KBM-7 (cell line): ENCODE measurements around the gene IFT22.
"Not testable (repeated sequence)": the region's sequence is repeated elsewhere in the genome, so short reads cannot be mapped to it uniquely, and the experiment has no call there.

Experiments
- DNase-seq: peaks from one replicate; pipeline ENCODE4 v3.0.0-alpha.2; 2015
- in situ Hi-C: fragments of 300-500 bp; cut with MboI; formaldehyde crosslinking; loops from 2 replicates; pipeline ENCODE4 v1.14.3; 2020; ENCODE audit warnings: low sequenced_read_pairs, low pct_unique_long_range_greater_than_20kb, mixed read lengths

Gene IFT22

DNA sequence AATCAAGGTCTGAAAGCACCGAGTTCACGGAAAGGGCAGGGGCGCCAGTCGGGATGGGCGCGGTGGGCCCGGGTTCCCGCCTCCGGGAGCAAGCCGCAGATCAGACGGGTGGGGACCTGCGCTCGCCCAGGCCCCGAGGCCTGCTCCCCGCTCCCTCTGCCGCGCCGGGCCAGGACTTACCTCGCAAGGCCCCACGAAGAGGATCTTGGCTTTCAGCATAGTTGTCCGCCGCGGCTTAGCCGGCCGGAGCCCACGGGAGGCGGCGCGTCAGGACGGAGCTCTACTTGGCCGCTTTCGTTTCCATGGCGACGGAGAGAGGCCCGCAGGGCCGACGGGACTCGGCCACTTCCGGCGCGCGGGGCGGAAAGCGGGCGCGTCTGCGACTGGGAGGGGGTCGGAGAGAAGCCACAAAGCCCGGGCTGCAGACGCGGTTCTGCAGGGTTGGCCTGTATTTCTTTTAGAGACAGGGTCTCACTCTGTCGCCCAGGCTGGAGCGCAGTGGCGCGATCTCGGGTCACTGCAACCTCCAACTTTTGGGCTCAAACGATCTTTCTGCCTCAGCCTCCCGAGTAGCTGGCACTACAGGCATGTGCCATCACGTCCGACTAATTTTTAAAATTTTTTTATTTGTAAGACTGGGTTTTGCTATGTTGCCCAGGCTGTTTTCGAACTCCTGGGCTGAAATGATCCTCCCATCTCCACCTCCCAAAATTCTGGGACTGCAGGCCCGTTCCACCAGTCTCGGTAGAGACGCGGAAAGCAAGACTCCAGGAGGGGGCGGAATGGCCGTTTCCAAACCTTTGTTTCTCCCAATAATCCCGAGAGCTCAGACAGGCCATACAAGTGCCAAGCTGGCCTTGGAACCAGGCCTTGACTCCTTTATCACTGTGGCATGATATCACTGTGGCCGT, at the start of gene IFT22:
IFT22 (minus strand) TSS at position 322 of the 911 bp plus-strand sequence; CDS start at position 219, 103 bp downstream.
- peak; percentile 90 for DNase-seq
- in situ Hi-C loops, result no loop called here

DNA sequence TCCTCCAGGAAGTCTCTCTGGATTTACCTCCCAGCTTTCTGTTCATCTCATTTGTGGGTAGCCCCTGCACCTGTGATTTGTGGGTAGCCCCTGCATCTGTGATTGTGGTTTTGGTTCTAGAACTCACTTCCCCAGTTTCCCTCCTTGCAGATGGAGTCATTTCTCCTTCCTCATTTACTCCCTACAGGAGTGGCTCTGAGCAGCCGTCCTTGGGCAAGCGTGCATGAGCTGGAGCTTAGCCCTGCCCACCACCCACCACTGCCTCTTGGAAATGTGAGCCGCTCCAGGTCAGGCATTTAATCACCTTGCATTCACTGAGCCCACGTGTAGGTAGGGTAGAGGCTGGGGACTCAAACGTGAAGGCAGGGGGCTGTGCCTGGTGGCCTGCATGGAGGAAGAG, 49.2 kb upstream of the IFT22 start:
- peak; percentile 67 for DNase-seq
- in situ Hi-C loops, result no loop called here

GRCh38 chr7:101368422-101369165, 47.0 kb upstream of the IFT22 start:
- no peak for DNase-seq
- in situ Hi-C loops, result no loop called here

- no peak for DNase-seq
- in situ Hi-C loops, result no loop called here
Measured at GRCh38 chr7:101367676-101368075, 46.1 kb upstream of the IFT22 start.

DNA sequence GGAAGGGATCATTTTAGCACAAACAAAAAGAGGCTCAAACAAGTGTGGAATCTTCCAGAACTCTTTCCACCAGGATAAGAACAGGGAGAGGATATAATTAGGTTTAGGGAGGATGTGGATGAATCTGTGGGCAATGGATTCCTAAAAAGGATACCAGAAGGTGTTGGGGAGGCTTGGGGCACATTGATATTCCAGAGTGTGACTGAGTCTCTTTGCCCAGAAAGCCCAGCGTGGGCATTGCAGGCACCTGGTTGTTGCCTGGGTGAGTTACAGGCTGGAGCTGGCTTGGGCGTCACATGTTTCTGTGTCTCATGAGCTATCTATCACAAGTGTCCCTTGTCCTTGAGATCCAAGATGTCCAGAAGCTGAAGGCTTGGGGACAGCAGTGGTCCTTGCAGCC, 44.3 kb upstream of the IFT22 start:
- in situ Hi-C loops, result no loop called here

DNA sequence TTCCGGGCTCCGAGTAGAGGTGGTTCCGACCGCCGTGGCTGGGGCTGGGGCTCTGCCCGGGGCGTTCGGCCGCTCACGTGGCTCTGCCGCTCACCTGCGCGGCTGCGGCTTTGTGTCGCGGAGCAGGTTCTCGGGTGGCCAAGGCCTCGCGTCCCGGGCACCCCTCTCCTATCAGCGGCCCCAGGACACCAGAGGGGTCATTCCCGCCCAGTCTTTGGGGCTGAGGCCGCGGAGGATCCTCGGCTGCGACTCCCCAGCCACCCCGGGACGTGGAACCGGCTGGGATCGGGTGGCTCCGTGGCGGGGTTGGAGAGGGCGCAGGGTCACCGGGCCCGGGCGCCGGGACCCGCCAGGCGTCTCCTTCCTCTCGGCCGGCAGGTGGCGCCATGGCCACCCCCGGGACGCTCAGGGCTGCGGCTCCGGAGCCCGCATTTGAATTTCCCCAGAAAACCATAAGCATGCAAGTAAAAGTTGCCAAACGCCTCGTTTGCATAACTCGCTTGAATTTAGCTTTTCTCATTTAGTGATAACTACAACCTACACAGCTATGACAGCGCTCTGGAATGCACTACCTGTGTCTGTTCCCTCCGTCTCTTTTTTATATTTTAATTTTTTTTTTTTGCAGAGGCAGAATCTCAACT, 42.2 kb upstream of the IFT22 start:
- in situ Hi-C loops, result no loop called here
- peak; percentile 84 for DNase-seq

More for the DNA sequence above, 44.3 kb upstream of the IFT22 start:
- DNase-seq, result no peak

DNA sequence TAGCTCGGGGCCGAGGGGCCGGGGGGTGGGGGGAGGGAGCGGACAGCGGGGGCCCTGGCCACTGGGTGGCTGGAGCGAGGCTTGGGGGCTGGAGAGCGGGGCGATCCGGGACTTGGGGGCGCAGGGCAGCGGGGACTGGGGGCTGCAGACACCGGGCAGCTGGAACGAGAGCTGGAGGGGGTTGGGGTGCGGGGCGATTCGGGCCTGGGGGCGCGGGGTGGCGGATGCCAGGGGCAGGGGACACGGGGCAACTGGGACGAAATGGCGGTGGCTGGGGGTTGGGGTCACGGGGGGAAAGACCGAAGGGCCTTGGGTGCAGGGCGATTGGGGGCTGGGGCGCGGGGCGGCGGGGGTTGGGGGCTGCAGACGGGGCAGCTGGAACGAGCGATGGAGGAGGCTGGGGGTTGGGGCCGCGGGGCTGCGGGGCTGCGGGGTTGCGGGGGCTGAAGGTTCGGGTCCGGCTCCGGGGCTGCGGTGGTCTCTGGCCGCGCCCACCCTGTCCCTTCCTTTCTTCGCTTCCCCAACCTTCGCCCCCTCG, 41.7 kb upstream of the IFT22 start:
- in situ Hi-C loops, result no loop called here
- DNase-seq, result no peak

DNA sequence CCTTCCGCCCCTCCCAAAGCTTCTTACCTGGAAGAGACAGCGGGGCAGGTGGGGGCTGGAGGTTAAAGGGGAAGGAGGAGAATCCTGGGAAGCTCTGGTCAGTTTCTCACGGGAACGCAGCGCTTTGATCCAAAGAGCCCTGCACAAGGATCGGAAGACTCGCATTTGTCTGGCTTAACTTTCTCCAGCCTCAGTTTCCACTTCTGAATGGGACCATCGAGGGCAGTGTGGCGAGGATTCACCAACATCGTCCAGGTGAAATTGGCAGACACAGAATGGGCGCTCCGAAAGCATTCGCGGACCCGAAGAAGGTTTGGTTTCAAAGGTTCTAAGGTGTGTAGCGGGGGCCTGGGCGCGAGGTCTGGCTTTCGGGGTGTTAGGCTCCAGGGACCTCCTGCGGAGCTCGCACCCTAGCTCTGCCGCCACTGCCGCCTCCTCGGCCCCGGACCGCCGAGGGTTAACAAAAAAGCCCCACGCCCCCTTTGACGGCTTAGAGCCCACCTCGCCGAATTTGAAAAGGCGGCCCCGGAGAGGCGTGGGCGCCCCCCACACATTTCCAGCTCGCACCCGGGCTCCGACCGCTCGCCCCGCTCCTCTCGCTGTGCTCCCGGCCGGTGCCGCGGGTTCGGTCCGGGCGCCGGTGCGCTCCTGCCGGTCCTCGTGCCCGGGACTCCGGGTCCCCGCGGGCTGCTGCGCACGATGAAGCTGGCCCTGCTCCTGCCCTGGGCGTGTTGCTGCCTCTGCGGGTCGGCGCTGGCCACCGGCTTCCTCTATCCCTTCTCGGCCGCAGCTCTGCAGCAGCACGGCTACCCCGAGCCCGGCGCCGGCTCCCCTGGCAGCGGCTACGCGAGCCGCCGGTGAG, 41.0 kb upstream of the IFT22 start, which contains the start of gene COL26A1:
COL26A1 (plus strand) TSS at position 542 of the 862 bp plus-strand sequence; CDS start at position 700, 158 bp downstream.
- DNase-seq, result peak; percentile 14
- in situ Hi-C loops, result no loop called here

GRCh38 chr7:101357433-101357832, 35.8 kb upstream of the IFT22 start:
- no peak for DNase-seq
- in situ Hi-C loops, result no loop called here

DNA sequence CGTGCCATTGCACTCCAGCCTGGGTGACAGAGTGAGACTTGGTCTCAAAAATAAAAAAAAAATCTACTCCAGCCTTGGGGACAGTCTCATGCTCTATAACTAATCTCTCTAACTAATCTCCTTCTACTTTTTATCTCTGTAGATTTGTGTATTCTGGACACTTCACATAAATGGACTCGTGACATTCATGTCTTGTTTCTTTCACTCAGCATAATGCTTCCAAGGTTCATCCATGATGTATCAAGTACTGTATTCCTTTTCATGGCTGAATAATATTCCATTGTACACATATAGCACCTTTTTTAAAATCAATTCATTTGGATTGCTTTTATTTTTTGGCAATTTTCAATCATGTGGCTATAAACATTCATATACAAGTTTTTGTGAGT, 31.3 kb upstream of the IFT22 start:
- in situ Hi-C loops, result no loop called here
- DNase-seq, result no peak

GRCh38 chr7:101349300-101349699, 27.7 kb upstream of the IFT22 start:
- DNase-seq, in situ Hi-C loops: not testable (repeated sequence)

DNA sequence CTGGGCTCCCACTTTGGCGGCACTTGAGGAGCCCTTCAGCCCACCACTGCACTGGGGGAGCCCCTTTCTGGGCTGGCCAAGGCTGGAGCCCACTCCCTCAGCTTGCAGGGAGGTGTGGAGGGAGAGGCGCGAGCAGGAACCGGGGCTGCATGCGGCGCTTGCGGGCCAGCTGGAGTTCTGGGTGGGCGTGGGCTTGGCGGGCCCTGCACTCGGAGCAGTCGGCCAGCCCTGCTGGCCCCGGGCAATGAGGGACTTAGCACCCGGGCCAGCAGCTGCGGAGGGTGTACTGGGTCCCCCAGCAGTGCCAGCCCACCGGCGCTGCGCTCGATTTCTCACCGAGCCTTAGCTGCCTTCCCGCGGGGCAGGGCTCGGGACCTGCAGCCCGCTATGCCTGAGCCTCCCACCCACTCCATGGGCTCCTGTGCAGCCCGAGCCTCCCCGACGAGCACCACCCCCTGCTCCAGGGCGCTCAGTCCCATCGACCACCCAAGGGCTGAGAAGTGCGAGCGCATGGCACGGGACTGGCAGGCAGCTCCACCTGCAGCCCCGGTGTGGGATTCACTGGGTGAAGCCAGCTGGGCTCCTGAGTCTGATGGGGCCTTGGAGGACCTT, 26.9 kb upstream of the IFT22 start:
- DNase-seq, in situ Hi-C loops: not testable (repeated sequence)

DNA sequence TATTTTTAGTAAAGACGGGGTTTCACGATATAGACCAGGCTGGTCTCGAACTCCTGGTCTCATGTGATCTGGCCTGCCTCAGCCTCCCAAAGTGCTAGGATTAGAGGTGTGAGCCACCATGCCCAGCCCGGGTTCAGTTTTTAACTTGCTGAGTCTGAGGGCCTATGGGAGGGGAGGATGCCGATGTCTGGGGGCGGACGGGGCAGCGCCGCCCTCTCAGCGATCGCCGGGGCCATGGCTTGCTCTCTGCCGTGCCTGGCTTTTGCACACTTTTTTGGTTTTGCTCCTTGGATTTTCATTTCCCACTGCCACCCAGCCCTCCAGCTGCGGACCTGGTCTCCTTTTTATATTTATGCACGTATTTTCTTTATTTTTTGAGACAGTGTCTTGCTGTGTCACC, 25.9 kb upstream of the IFT22 start:
- DNase-seq, result no peak
- in situ Hi-C loops, result no loop called here

DNA sequence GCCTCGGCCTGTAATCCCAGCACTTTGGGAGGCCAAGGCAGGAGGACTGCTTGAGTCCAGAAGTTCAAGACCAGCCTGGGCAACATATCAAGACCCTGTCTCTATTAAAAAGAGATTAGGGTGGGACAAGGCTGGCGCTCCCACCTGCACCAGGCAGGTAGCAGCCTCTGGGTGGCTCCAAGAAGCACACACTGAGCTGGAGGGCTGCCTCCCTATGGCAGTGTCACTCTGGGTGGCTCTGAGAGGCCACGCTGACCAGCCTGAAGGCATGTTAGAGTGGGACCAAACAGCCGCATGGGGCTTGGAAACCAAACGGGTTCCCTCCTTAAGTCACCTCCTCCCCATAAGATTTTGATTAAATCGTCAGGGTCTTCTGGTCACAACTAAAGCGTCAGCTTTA, 21.3 kb upstream of the IFT22 start:
- DNase-seq, result no peak
- in situ Hi-C loops, result no loop called here

DNA sequence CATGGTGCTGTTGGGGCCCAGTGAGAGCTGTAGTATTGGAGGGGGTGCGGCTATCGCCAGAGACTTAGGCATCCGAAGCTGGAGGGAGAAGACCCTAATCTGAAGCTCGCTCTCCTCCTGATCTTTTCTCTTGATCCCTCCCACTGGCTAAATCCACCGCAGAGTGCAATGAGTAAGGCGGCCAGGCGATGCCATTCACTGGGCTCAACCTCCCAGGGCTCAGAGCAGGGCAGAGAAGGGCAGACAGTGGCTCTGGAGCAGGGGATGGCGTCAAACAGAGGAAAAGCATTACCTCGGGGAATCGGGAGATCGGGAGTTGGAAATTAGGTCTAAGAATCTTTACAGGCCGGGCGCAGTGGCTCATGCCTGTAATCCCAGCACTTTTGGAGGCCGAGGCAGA, 18.8 kb upstream of the IFT22 start:
- in situ Hi-C loops, result no loop called here
- DNase-seq, result no peak

DNA sequence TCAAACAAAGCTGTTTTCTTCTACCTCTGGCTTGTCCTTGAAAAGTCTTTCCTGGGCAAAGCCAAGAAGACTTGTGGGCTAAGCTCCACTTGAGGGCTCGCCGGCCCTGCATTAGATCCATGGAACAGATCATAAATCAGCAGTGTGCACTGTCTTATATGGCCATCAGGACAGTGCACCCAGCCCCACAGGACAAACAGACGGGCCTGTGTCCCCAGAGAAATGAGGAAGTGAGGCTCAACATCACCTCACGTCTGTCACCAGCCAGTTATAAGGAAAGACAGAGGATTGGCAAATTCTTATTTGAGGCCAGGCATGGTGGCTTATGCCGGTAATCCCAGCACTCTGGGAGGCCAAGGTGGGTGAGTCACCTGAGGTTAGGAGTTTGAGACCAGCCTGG, 12.3 kb upstream of the IFT22 start:
- in situ Hi-C loops, result no loop called here
- DNase-seq, result peak; percentile 58

DNA sequence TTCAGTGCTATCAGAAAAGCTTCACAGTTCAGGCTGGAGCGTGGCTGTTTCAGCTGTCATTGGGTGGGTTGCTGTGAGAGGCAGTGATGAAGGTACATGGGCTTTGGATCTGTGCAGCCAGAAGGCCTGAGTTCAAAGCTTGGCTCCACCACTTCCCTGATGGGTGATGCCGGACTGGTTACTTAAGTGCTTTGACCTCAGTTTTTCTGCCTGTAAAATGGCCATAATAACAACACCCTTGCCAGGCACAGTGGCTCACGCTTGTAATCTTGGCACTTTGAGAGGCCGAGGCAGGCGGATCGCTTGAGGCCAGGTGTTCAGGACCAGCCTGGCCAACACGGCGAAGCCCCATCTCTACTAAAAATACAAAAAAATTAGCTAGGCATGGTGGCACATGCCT, 10.4 kb upstream of the IFT22 start:
- DNase-seq, result no peak
- in situ Hi-C loops, result no loop called here

- in situ Hi-C loops, result no loop called here
Measured at GRCh38 chr7:101330011-101330484, 8.4 kb upstream of the IFT22 start.

More at GRCh38 chr7:101330011-101330484, 8.4 kb upstream of the IFT22 start:
- no peak for DNase-seq
